Stomach smooth muscle (tissue), 2 donors: ENCODE results near the gene LIX1L.
A peak's percentile ranks its signal among the peaks of the same experiment; 100 is the strongest.

Experiments
- H3K27ac ChIP-seq: one replicate; pipeline ENCODE4 v1.7.0; 2013; ENCODE audit warnings: mild to moderate bottlenecking, low read length, inconsistent platforms
- H3K27me3 ChIP-seq, 2 donors: one replicate each; pipeline ENCODE4 v1.7.0; 2013; ENCODE audit warnings: low read length in 2 of 2; ENCODE audit not compliant: insufficient read depth in 2 of 2, control insufficient read depth in 1 of 2
- H3K36me3 ChIP-seq, 2 donors: one replicate each; pipeline ENCODE4 v1.7.0; 2013; ENCODE audit warnings: low read length in 2 of 2; ENCODE audit not compliant: control insufficient read depth in 2 of 2, insufficient read depth in 2 of 2
- H3K4me1 ChIP-seq: one replicate; pipeline ENCODE4 v1.7.0; 2013; ENCODE audit warnings: low read length; ENCODE audit not compliant: control insufficient read depth, insufficient read depth
- H3K4me3 ChIP-seq, 2 donors: one replicate each; pipeline ENCODE4 v1.7.0; 2013; ENCODE audit warnings: low read length in 2 of 2
- H3K9ac ChIP-seq, 2 donors: one replicate each; pipeline ENCODE4 v1.7.0; 2013; ENCODE audit warnings: low read length in 2 of 2, mild to moderate bottlenecking in 1 of 2
- H3K9me3 ChIP-seq, 2 donors: one replicate each; pipeline ENCODE4 v1.7.0; 2013; ENCODE audit warnings: low read length in 2 of 2; ENCODE audit not compliant: control insufficient read depth in 2 of 2
- donor health status: healthy.
- donor health status: Pancreatic carcinoma.

The LIX1L gene

DNA sequence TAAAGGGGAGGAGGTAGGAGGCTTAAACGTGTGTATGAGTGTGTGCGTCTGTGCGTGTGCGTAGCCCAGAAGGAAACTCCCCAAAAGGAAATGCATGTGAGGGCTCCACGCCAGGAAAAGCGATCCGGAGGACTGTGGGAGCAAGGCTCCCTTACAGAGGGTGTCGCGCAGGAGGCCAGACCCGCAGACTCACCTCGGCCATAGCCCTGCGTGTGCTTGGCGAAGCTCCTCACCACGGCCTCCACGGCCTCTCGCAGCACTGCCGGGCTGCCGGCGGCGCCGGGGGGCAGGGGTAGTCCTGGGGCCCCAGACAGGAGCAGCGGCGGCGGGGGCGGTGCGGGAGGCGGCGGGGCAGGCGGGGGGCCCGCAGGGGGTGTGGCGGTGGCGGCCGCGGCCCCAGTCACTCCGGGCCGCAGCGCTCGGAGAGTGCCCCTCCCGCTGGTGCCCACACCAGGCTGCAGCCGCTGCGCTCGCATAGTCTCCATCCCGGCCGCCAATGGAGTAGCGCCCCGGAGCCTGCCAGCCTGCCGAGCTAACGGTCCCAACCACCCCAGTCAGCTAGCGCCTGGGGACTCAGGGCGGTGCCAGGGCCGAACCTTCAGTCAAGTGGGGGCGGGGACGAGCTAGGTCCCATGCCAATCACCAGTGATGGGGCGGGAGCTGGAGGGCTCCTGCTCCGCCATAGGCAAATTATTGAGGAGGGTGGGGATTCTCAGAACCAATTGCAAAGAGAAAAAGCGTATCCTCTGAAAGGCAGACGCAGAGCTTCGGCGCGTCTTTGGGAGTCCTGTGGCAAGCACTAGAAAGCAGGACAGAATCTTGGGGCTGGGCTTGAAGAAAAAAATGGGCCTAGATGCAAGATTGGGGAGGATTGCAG lies at the start of gene LIX1L:
Gene LIX1L, minus strand, starts transcription at position 575 of the 877 bp plus-strand sequence. Its CDS starts 90 bp downstream, at position 485.
- Histone ChIP-seq H3K9me3 (no peaks in the 10 kb centered on the region), H3K36me3 (no peaks in the 10 kb centered on the region), H3K4me1 (peaks cover 53% of the 10 kb centered on the region), H3K9ac (peak within 1 kb of the TSS; percentile 84), H3K27me3 (no peaks in the 10 kb centered on the region), H3K4me3 (peak within 1 kb of the TSS; percentile 63 to 86), H3K27ac (peak within 1 kb of the TSS; percentile 92)

DNA sequence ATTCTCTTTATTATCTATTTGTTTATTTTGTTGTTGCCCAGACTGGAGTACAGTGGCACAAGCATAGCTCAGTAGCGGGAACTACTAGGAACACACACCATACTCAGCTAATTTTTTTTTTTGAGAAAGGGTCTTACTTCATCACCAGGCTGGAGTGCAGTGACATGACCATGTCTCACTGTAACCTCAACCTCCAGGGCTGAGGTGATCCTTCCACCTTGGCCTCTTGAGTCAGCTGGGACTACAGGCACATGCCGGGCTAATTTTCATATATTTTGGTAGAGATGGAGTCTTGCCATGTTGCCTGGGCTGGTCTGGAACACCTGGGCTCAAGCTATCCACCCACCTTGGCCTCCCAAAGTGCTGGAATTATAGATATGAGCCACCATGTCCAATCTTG lies 43.9 kb upstream of the LIX1L start:
- Histone ChIP-seq H3K9me3 (no peaks in the 10 kb centered on the region), H3K27me3 (no peaks in the 10 kb centered on the region), H3K4me3 (no peak overlapping the region), H3K9ac (no peak overlapping the region), H3K36me3 (no peaks in the 10 kb centered on the region), H3K4me1 (peaks cover 32% of the 10 kb centered on the region), H3K27ac (no peak overlapping the region)

DNA sequence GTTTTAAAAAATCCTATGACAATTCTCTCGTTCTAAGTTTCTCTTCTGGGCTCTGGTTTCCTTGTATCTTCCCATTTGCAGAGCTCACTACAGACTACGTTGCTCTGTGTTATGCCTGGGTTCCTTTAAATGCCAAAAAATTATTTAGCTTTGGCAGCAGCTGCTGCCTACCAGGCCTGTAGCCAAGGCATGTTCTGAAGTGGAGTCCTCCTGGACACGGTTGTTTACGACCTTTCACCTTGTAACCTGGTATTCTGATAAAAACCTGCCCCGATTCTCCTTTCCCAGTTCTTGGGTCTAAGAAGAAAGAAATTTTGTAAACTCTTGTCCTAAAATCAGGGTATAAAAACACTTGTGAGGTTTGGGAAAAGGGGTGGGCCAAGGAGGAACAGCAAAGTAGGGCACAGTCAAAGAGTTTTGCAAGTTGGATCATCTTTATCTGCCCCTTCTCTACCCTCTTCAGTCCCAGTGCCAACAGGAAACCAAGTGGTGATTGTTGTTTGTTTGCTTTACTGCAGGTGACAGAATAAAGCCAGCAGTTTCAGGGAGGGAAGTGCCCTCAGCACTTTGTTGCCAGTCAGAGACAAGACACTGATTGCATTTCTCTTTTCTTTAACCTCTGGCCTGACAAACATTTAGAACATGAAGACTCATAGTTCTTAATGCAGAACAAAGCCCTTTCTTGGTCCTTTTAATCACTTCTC lies 41.7 kb upstream of the LIX1L start:
- peaks cover 29% of the 10 kb centered on the region for H3K4me1 ChIP-seq
- no peaks in the 10 kb centered on the region for H3K27me3 ChIP-seq
- H3K36me3 ChIP-seq, result peaks cover 6 to 15% of the 10 kb centered on the region in 2 donors
- H3K9me3 ChIP-seq, result no peaks in the 10 kb centered on the region
- H3K9ac ChIP-seq, result peak overlapping the region; percentile 43 to 54
- peak overlapping the region; percentile 74 to 99 for H3K4me3 ChIP-seq
- peak overlapping the region; percentile 98 for H3K27ac ChIP-seq

DNA sequence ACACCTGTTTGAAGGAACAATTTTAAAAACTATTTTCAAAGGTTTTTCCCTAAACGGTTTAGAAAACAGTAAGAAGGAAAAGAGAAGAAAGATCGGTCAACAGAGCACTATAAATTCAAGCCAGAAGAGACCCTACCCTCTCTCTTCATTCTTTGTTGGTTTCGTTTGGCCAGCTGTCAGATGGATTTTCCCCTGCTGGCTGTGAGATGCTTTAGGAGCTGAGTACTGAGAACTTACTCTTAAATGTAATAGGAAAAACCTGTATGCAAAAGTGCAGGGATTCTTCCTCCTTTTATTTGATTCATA lies 39.9 kb upstream of the LIX1L start:
- Histone ChIP-seq H3K4me3 (peak overlapping the region; percentile 74 to 99), H3K9ac (peak overlapping the region; percentile 90 to 98), H3K27ac (peak overlapping the region; percentile 98), H3K9me3 (no peaks in the 10 kb centered on the region), H3K36me3 (peaks cover 23 to 33% of the 10 kb centered on the region in 2 donors), H3K4me1 (peaks cover 31% of the 10 kb centered on the region), H3K27me3 (no peaks in the 10 kb centered on the region)

DNA sequence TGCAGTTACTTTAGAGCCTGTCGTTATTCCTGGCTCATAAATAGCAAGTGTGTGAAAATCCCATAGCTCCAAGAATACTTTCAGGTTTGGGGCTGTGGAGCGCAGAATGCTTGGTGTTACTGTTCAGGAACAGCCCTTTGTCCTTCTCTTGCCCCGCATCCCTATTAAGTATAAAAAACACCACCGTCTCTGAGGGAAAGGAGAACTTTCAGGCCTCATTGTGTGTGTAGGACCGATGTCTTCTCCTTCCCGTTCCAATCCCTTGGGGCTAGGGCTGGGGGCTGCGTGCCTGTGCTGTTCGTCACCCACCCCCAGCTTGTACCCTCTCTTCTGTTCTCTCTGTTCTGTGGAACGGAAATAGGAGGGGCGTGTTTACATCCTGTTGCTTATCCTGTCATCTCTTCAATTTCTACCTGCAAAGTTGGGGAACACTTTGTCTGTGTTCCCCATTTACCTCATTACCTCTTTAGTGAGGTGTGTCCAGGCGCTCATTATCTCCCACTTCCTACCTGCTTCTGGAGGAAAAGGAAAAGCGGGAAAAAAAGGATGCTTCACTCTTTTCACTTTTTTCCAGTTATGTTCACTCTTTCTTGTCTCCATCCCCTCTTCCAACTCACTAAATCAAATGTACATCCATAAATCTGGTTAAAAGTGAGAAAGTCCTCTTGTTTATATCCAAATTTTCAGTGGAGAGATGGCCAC lies 39.4 kb upstream of the LIX1L start:
- H3K4me3 ChIP-seq, result peak overlapping the region; percentile 74 to 99
- H3K36me3 ChIP-seq, result peaks cover 27 to 38% of the 10 kb centered on the region in 2 donors
- peaks cover 36% of the 10 kb centered on the region for H3K4me1 ChIP-seq

DNA sequence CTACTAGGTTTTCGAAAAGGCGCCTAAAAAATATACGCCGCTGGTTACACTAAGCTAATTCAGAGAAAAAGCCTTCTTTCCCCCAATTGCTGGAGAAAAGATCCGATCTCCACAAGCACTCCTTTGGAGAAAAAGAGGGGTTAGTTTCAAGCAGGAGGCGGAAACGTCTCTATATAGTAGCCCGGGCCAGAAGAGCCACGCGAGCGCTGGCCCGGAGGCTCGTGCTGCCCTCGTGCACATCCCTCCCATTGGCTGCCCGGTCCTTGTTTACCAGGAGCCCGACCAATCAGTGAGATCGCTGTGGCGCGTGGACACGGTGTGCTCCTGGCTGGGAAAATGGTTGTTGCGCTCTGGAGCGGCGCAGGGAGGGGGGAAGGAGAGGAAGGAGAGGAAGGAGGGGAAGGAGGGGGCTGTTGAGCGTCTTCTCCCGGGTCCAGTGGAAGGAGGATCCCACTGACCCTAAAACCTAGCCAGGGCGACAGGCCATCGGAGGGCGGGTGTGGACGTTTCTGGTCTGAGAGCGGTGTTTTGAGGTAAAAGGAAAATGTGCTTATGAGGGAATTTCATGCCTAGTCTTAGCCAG lies 38.7 kb upstream of the LIX1L start, which contains the start of gene TXNIP:
Gene TXNIP, minus strand, starts transcription at position 147 of the 583 bp plus-strand sequence. CDS start 313 bp downstream, outside the sequence.
- Histone ChIP-seq H3K27me3 (no peaks in the 10 kb centered on the region), H3K36me3 (peaks cover 27 to 40% of the 10 kb centered on the region in 2 donors), H3K4me3 (peak within 1 kb of the TSS; percentile 92 to 99), H3K4me1 (peaks cover 36% of the 10 kb centered on the region), H3K27ac (peak within 1 kb of the TSS; percentile 98), H3K9ac (peak within 1 kb of the TSS; percentile 99 to 100), H3K9me3 (no peaks in the 10 kb centered on the region)

More for the DNA sequence above, 39.4 kb upstream of the LIX1L start:
- Histone ChIP-seq H3K9ac (peak overlapping the region; percentile 90 to 98), H3K27ac (peak overlapping the region; percentile 98), H3K9me3 (no peaks in the 10 kb centered on the region), H3K27me3 (no peaks in the 10 kb centered on the region)

DNA sequence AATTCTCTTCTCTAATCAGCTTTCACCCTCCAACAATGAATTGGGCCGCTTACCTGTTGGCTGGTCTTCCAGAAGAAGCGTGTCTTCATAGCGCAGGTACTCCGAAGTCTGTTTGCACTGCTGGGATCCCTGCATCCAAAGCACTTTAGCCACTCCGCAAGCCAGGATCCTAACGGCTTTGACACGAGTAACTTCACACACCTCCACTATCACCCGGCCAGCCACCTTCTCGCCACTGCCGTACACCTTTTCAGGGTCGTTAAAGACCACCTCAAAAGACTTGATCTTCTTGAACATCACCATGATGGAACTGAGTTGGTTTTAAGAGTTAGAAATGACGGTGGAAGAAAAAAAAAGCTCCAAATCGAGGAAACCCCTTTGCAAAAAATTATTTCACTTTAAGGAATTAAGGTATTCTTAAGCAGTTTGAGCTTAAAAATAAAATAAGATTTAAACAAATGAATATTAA lies 38.2 kb upstream of the LIX1L start:
- Histone ChIP-seq H3K27me3 (no peaks in the 10 kb centered on the region), H3K9me3 (no peaks in the 10 kb centered on the region), H3K36me3 (peaks cover 27 to 40% of the 10 kb centered on the region in 2 donors), H3K4me3 (peak overlapping the region; percentile 92 to 99), H3K27ac (peak overlapping the region; percentile 98), H3K4me1 (peaks cover 36% of the 10 kb centered on the region), H3K9ac (peak overlapping the region; percentile 99 to 100)

DNA sequence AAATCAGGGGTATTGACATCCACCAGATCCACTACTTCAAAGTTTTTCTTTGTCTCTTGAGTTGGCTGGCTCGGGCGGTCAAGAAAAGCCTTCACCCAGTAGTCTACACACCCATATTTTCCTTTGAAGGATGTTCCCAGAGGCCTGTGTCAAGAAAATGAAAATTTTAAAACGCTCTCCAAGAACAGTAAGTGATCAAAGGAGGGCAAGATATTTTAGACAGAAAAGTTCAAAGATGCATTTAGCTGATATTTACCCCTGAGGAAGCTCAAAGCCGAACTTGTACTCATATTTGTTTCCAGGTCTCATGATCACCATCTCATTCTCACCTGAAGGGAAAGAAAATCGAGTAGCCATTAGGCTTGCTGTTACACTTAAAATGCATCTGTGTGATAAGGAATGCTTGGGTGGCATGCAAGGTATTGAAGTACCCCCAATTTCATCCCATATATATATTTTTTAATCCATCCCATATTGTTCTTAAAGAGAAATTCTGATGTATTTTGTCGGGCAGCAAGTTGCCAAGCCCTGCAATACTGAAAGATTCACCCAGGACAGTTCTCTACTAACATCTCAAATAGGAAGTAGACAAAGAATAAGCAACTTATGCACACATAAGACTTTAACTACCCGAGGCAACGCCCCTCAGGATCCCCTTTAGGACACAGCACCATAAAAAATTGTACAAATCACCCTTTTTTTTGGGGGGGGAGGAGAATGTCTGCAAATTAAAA lies 37.5 kb upstream of the LIX1L start:
- peaks cover 27 to 40% of the 10 kb centered on the region in 2 donors for H3K36me3 ChIP-seq
- H3K9ac ChIP-seq, result peak overlapping the region; percentile 99 to 100
- H3K27me3 ChIP-seq, result no peaks in the 10 kb centered on the region
- H3K9me3 ChIP-seq, result no peaks in the 10 kb centered on the region
- H3K27ac ChIP-seq, result peak overlapping the region; percentile 98
- H3K4me1 ChIP-seq, result peaks cover 36% of the 10 kb centered on the region
- peak overlapping the region; percentile 92 to 99 for H3K4me3 ChIP-seq

DNA sequence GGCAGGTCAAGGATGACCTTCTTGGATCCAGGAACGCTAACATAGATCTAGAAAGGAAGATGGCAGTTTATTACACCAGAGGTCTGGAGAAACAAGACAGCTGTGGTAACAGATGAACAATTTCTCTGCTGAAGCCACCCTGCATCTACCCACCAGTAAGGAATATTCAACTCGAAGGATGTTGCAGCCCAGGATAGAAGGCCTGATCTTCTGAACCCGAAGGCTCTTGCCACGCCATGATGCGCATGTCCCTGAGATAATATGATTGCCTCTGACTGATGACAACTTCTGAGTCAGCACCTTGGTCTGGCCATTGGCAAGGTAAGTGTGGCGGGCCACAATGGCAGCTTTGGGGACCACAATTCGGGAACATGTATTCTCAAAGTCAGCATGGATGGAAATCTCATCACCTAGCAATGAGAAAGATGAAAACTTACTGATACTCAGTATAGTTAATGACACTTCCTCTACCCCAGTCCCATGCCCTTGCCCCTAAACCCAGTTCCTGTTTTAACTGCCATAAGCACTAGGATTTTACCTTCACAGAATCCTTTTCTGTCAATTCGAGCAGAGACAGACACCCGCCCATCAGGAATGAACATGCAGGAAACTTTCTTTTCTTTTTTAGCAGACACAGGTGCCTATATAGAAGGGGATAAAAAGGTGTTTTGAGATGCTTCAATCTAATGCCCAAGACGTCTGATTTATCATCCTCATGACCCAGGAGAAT lies 36.7 kb upstream of the LIX1L start:
- Histone ChIP-seq H3K9me3 (no peaks in the 10 kb centered on the region), H3K36me3 (peaks cover 27 to 40% of the 10 kb centered on the region in 2 donors), H3K4me1 (peaks cover 30% of the 10 kb centered on the region), H3K4me3 (peak overlapping the region; percentile 92 to 99), H3K27me3 (no peaks in the 10 kb centered on the region), H3K9ac (peak overlapping the region; percentile 99 to 100), H3K27ac (peak overlapping the region; percentile 98)
